HEK293T (cell line): Measurements from ENCODE around the gene MRGPRF.

Experiments
- CTCF ChIA-PET: fragments of 350-600 bp; formaldehyde crosslinking; extraction: SDS; loops from one replicate; lab custom pipeline; 2021; ENCODE audit warnings: antibody characterized with exemption, inconsistent platforms; lab: Yijun Ruan, JAX
- POLR2A ChIA-PET: fragments of 350-600 bp; formaldehyde crosslinking; extraction: SDS; loops from one replicate; lab custom pipeline; 2020; ENCODE audit warnings: antibody characterized with exemption, inconsistent platforms; lab: Yijun Ruan, JAX
- DNase-seq: peaks from one replicate; pipeline ENCODE4 v3.0.0; 2012; ENCODE audit warnings: mixed read lengths; ENCODE audit errors: extremely low spot score
- ARNT ChIP-seq: fragments of 450-650 bp; IDR thresholded peaks from 2 replicates; pipeline ENCODE4 v1.6.1; 2017; ENCODE audit warnings: mild to moderate bottlenecking
- BHLHE40 ChIP-seq: fragments of 450-650 bp; IDR thresholded peaks from 2 replicates; pipeline ENCODE4 v1.6.1; 2016; ENCODE audit warnings: mild to moderate bottlenecking, moderate library complexity, borderline replicate concordance
- CTBP1 ChIP-seq: fragments of 450-650 bp; IDR thresholded peaks from 2 replicates; pipeline ENCODE4 v1.6.1; 2016; ENCODE audit warnings: borderline replicate concordance
- ELF4 ChIP-seq: fragments of 450-650 bp; IDR thresholded peaks from 2 replicates; pipeline ENCODE4 v1.6.1; 2017; ENCODE audit warnings: antibody characterized with exemption
- FOXA1 ChIP-seq: fragments of 450-650 bp; IDR thresholded peaks from 2 replicates; pipeline ENCODE4 v1.6.1; 2016; ENCODE audit warnings: mild to moderate bottlenecking
- FOXK2 ChIP-seq: fragments of 450-650 bp; IDR thresholded peaks from 2 replicates; pipeline ENCODE4 v1.6.1; 2016; ENCODE audit warnings: mild to moderate bottlenecking
- FOXM1 ChIP-seq: fragments of 450-650 bp; IDR thresholded peaks from 2 replicates; pipeline ENCODE4 v1.6.1; 2017; ENCODE audit warnings: mild to moderate bottlenecking, borderline replicate concordance
- HDGF ChIP-seq: fragments of 450-650 bp; IDR thresholded peaks from 2 replicates; pipeline ENCODE4 v1.6.1; 2017; ENCODE audit warnings: antibody characterized with exemption, borderline replicate concordance
- L3MBTL2 ChIP-seq: fragments of 450-650 bp; conservative IDR thresholded peaks from 2 replicates; pipeline ENCODE4 v1.6.1; 2016; ENCODE audit warnings: mild to moderate bottlenecking
- LEF1 ChIP-seq: fragments of 450-650 bp; IDR thresholded peaks from 2 replicates; pipeline ENCODE4 v1.6.1; 2017; ENCODE audit warnings: mild to moderate bottlenecking, borderline replicate concordance
- NFRKB ChIP-seq: fragments of 450-650 bp; IDR thresholded peaks from 2 replicates; pipeline ENCODE4 v1.6.1; 2016; ENCODE audit warnings: mild to moderate bottlenecking, moderate library complexity
- SP1 ChIP-seq: fragments of 450-650 bp; IDR thresholded peaks from 2 replicates; pipeline ENCODE4 v1.6.1; 2017
- SUZ12 ChIP-seq: fragments of 450-650 bp; IDR thresholded peaks from 2 replicates; pipeline ENCODE4 v1.6.1; 2016; ENCODE audit warnings: mild to moderate bottlenecking
- TARDBP ChIP-seq: fragments of 450-650 bp; IDR thresholded peaks from 2 replicates; pipeline ENCODE4 v1.6.1; 2016
- ZNF384 ChIP-seq: fragments of 450-650 bp; IDR thresholded peaks from 2 replicates; pipeline ENCODE4 v1.6.1; 2016
- TF ChIP-seq, protein P1 (sequence below): fragments of 450-650 bp; IDR thresholded peaks from 2 replicates; pipeline ENCODE4 v1.6.1; 2016

Gene MRGPRF

DNA sequence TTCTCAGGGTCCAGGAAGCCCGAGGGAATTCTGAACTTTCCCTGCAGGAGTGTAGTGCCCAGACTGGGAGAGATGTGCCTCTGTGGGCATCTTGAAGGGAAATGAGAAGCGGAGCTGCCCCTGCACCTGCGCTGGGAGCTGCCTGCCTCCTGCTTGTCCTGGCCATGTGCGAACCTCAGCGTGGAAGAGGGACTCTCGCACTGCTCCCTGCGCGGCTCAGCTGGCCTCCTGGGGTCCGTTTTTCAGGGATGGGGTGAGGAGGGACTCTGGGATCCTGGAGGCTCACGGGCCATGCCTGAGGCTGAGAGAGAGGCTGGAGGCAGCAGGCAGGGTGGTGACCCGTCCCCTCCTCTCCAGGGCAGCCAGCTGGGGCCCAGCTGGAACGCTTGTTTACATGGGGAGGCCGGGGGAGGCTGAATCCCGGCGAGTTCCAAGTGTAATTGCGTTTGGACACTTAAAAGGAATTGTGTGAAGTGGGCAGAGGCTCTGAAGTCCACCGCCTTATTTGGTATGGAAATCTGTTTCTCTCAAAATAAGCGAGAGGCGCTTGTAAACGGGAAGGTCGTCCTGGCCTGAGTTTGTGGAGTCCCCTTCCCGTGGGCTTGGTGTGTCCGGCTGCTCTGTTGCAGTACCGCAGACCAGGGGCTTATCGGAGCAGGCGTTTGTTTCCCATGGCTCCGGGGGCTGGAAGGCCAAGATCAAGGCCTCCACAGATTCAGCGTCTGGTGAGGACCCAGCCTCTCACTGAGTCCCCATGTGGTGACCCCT, 1.2 kb upstream of the MRGPRF start:
- ChIA-PET CTCF (no interaction called here), POLR2A (no interaction called here)
- DNase-seq, result no peak
- no peak for TF ChIP-seq FOXM1
- no peak for TF ChIP-seq L3MBTL2
- TF ChIP-seq SP1, result no peak
- TF ChIP-seq, protein P1, sequence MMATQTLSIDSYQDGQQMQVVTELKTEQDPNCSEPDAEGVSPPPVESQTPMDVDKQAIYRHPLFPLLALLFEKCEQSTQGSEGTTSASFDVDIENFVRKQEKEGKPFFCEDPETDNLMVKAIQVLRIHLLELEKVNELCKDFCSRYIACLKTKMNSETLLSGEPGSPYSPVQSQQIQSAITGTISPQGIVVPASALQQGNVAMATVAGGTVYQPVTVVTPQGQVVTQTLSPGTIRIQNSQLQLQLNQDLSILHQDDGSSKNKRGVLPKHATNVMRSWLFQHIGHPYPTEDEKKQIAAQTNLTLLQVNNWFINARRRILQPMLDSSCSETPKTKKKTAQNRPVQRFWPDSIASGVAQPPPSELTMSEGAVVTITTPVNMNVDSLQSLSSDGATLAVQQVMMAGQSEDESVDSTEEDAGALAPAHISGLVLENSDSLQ, result no peak
- no peak for TF ChIP-seq SUZ12
- TF ChIP-seq CTBP1, result no peak
- no peak for TF ChIP-seq ELF4
- no peak for TF ChIP-seq ZNF384
- TF ChIP-seq BHLHE40, result no peak
- no peak for TF ChIP-seq TARDBP
- no peak for TF ChIP-seq ARNT
- no peak for TF ChIP-seq FOXK2
- no peak for TF ChIP-seq HDGF
- no peak for TF ChIP-seq LEF1
- no peak for TF ChIP-seq FOXA1
- TF ChIP-seq NFRKB, result no peak

DNA sequence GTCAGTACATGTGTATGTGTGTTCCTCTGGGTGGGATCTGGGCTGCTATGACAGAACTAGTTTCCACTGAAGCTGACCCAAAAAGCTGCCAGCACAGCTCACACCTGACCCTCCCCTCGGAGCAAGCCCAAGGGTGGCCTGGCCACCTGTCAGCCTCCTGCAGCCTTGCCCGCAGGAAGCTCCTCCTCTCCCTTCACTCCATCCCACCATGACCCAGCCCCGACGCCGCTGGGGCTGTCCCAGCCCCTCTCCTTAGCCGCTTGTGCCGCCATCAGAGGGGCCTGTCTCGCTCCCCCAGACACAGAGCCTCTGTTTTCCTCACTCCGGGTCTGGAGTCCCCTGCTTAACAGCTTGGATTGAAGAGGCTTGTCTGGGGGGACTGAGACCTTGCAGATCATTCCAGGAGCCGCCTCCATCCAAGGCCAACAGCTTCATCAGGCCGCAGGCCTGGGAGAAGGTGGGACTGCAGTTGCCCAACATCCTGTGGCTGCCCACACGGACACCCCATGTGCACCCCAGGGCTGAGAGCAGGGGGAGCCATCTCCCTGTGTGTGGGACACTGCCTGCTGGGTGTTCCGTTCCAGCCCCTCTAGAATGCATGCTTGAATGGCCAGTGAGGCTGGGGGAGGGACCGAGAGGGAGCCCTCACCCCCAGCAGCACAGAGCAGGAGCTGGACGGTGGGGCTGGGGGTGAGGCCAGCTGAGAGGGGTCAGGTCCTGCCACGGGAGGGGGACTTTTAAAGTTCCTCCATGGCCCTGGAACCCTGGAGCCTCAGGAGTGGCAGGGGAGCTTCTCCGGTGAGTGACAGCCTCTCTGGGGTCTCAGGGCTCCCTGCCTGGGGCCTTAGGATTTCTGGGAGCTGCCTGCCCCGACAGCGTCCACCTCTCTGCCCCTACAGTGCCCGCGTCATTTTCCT, 696 bp downstream of the MRGPRF start:
- CTCF ChIA-PET, result interaction anchor here (0.9 kb wide), 1 partner anchor 11 kb away, joined by 4 read pairs; no protein-coding TSS in a partner anchor
- TF ChIP-seq L3MBTL2 (no peak), NFRKB (no peak), ARNT (no peak), FOXA1 (no peak), FOXM1 (no peak), CTBP1 (no peak), SP1 (no peak), BHLHE40 (no peak), LEF1 (no peak), TARDBP (no peak), ZNF384 (no peak), ELF4 (no peak), SUZ12 (no peak), FOXK2 (no peak), HDGF (no peak)
- TF ChIP-seq, protein P1, result no peak
- POLR2A ChIA-PET, result no interaction called here
- no peak for DNase-seq

DNA sequence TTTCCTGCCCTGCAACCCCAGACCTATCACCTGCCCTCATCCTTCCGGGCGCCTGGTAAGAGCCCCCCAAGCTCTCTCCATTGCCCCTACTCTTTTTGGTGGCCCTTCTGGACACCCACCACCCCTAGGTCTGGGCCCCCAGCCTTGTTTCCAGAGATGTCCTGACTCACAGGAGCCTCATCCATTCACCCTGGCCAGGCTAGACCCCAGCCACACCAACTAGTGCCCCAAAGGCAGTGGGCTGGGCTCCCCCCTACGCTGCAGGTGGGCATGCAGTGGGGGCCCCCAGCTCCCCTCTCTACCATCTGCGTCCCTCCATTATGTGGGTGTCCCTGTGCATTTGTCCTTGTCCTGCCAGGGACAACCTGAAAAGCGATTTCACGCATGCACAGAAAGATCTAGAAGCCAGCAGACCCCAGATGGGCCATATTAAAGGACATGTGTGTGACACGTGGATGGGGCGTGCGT, 1.4 kb downstream of the MRGPRF start:
- POLR2A ChIA-PET, result no interaction called here
- TF ChIP-seq BHLHE40 (no peak), CTBP1 (no peak), NFRKB (no peak), FOXM1 (no peak), LEF1 (no peak), FOXA1 (no peak), L3MBTL2 (no peak), ELF4 (no peak), TARDBP (no peak), ARNT (no peak), FOXK2 (no peak), ZNF384 (no peak)
- TF ChIP-seq, protein P1, result no peak
- no peak for DNase-seq
- CTCF ChIA-PET, result interaction anchor here (0.9 kb wide), 1 partner anchor 11 kb away, joined by 4 read pairs; no protein-coding TSS in a partner anchor

DNA sequence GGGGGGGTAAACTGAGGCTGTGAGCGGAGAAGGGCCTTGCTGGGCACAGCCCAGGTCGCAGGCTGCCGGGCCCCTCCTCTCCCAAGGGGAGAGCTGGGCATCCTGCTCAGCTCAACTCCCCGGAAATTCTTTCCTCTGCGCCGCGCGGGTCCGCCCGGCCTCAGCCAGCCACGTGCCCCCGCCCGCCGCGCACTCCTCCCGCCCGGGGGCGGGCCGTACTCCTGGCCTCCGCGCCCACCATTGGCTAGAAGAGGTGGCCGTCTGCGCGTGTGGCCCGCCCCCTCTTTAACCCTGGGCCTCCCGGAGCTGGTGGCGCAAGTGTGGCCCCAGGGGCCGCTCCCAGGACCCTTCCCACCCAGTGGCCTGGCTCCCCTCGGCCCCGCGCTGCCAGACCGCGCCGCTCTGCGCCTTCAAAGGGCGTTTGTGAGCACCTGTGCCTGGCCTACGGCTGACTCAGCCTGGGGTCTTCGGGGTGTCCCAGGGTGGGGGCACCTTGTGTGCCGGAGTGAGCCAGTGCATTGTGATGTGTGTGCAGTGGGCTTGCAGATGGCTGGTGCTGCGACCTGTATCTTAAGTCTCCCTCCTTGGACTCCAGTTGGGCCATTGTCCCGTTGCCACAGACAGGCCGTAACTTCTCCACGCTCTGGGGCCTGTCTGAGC, 2.0 kb downstream of the MRGPRF start:
- CTCF ChIA-PET, result no interaction called here
- TF ChIP-seq HDGF (no peak), TARDBP (no peak), SP1 (no peak), ZNF384 (no peak), L3MBTL2 (no peak), FOXM1 (no peak), SUZ12 (no peak), BHLHE40 (no peak), ARNT (no peak), NFRKB (no peak), FOXK2 (no peak), CTBP1 (no peak), FOXA1 (no peak), ELF4 (no peak), LEF1 (no peak)
- TF ChIP-seq, protein P1, result no peak
- DNase-seq, result no peak
- POLR2A ChIA-PET, result no interaction called here
